Measurements from ENCODE around the gene CDCP2.

- TF ChIP-seq CTCF (IDR thresholded peaks at IDR 0.05): no peak
- no peak for TF ChIP-seq POLR2A (IDR thresholded peaks at IDR 0.05)
These were observed 13.1 kb downstream of the CDCP2 start for GRCh38 chr1:54139711-54140110.
